Measurements from ENCODE around the gene NACC2. TPM values are rescaled to one million over a fixed set of nuclear protein-coding genes. Genes with fewer than 3 reads are reported as not detected.
"Not testable (repeated sequence)": the region's sequence is repeated elsewhere in the genome, so short reads cannot be mapped to it uniquely, and the experiment has no call there.

Gene NACC2
- polyA plus RNA-seq, 4 donors, result 4.9 to 10.1 (median 8.0) TPM

DNA sequence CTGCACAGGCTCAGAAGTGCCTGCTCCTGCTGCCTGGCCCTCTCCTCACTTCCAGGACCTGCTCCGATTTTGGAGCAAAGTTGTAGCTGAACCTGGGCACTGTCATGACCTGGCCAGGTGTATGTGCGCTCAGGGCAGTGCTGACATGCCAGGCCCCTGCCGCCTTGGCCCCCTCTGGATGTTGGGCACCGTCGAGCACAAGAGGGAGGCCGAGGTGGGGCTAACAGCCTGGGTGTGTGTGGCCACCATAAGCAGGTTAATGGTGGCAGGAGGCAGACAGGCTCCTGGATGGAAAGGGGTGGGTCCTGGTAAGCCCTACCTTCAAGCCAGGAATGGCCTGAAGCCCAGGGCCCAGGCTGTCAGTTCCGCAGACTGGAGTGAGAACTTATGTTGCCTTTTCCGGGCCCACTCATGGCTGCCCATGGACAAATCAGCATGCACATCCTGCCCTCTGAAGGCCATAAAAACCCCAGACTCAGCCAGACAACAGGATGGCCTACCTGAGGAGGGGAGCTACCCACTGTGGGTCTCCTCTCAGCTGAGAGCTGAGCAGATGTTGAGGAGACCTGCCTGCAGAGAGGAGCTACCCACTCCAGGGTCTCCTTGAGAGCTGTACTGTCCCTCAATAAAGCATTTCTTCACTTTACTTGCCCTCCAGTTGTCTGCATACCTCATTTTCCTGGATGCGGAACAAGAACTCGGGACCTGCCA lies 66.2 kb downstream of the NACC2 start:
- H3K36me3 ChIP-seq (ENCODE audit: control insufficient read depth in 3 of 3, insufficient read depth in 2 of 3, low read depth in 1 of 3, low read length in 3 of 3), result peaks cover 0 to 32% (median 5%) of the 10 kb centered on the region in 3 donors
- no peak overlapping the region for H3K27ac ChIP-seq (ENCODE audit: low read depth in 1 of 3, low read length in 2 of 3)
- no peaks in the 10 kb centered on the region for H3K4me1 ChIP-seq (ENCODE audit: control insufficient read depth in 3 of 3, insufficient read depth in 2 of 3, low read depth in 1 of 3, low read length in 2 of 3)
- DNase-seq (no peak), FAIRE-seq (no peak)
- H3K27me3 ChIP-seq (ENCODE audit: control insufficient read depth in 3 of 3, insufficient read depth in 3 of 3, low read length in 3 of 3), result no peaks in the 10 kb centered on the region
- peaks cover 0 to 10% of the 10 kb centered on the region in 2 donors for H3K9me3 ChIP-seq (ENCODE audit: control insufficient read depth in 2 of 2, insufficient read depth in 1 of 2, low read depth in 1 of 2, low read length in 1 of 2)
- H3K4me3 ChIP-seq (ENCODE audit: low read depth in 1 of 3, low read length in 3 of 3), result no peak overlapping the region
- 86 to 87% (median 87%) methylated on average over 10 of the region's 10 CpGs for WGBS, 3 donors

DNA sequence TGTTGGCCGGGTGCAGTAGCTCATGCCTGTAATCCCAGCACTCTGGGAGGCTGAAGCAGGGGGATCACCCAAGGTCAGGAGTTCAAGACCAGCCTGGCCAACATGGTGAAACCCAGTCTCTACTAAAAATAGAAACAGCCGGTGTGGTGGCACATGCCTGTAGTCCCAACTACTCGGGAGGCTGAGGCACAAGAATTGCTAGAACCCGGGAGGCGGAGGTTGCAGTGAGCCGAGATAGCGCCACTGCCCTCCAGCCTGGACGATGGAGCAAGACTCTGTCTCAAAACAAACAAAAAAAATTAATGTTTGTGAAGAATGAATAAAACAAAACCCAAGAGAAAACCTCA lies 68.2 kb downstream of the NACC2 start:
- FAIRE-seq, DNase-seq: not testable (repeated sequence)

DNA sequence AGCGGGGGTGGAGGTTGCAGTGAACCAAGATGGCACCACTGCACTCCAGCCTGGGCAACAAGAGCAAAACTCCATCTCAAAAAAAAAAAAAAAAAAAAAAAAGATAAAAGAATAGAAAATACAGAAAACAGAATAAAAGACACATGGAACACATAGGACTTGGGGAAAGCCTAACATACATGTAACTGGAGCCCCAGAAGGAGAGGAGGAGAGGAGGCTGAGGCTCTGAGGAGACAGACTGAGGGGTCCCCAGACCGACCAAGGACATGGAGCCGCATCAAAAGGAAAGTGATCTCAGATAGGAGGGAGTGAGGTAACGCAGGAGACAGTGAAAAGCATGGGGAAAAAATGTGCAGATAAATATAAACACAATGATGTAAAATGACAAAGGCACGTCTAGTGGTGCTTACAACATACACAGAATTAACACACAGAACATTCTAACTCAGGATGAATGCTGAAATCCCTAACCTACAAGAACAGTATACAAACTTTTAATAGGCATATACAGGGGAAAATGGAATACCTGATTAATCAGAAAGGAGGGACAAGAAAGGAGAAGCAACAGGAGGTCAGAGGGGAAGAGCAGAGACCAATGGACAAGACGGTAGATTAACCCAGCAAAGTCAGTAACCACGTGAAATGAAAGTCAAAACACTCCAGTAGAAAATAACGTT lies 68.7 kb downstream of the NACC2 start:
- FAIRE-seq, result no peak

More for the DNA sequence above, 68.2 kb downstream of the NACC2 start:
- not testable (repeated sequence) for H3K4me1 ChIP-seq (ENCODE audit: control insufficient read depth in 3 of 3, insufficient read depth in 2 of 3, low read depth in 1 of 3, low read length in 2 of 3); H3K27ac ChIP-seq (ENCODE audit: low read depth in 1 of 3, low read length in 2 of 3); H3K9me3 ChIP-seq (ENCODE audit: control insufficient read depth in 2 of 2, insufficient read depth in 1 of 2, low read depth in 1 of 2, low read length in 1 of 2); H3K27me3 ChIP-seq (ENCODE audit: control insufficient read depth in 3 of 3, insufficient read depth in 3 of 3, low read length in 3 of 3); H3K4me3 ChIP-seq (ENCODE audit: low read depth in 1 of 3, low read length in 3 of 3)
- WGBS, 3 donors, result 87 to 94% (median 91%) methylated on average over 8 of the region's 8 CpGs
- H3K36me3 ChIP-seq (ENCODE audit: control insufficient read depth in 3 of 3, insufficient read depth in 2 of 3, low read depth in 1 of 3, low read length in 3 of 3), result peaks cover 0 to 46% (median 5%) of the 10 kb centered on the region in 3 donors

DNA sequence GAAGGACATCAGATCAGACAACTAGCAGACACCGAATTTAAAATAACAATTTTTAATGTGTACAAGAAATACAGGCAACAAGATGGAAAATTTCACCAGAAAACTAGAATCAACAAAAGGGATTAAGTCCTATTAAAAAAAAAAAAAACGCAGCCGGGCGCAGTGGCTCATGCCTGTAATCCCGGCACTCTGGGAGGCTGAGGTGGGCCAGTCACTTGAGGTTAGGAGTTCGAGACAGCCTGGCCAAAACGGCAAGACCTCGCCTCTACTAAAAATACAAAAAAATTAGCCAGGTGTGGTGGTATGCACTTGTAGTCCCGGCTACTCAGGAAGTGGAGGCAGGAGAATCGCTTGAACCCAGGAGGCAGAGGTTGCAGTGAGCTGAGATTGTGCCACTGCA lies 69.6 kb downstream of the NACC2 start:
- H3K4me1 ChIP-seq (ENCODE audit: control insufficient read depth in 3 of 3, insufficient read depth in 2 of 3, low read depth in 1 of 3, low read length in 2 of 3), result no peaks in the 10 kb centered on the region
- 85 to 94% (median 89%) methylated on average over 10 of the region's 10 CpGs for WGBS, 3 donors
- no peak overlapping the region for H3K27ac ChIP-seq (ENCODE audit: low read depth in 1 of 3, low read length in 2 of 3)

More for the DNA sequence above, 68.7 kb downstream of the NACC2 start:
- Histone ChIP-seq H3K27ac (ENCODE audit: low read depth in 1 of 3, low read length in 2 of 3) (no peak overlapping the region), H3K9me3 (ENCODE audit: control insufficient read depth in 2 of 2, insufficient read depth in 1 of 2, low read depth in 1 of 2, low read length in 1 of 2) (peaks cover 0 to 10% of the 10 kb centered on the region in 2 donors), H3K27me3 (ENCODE audit: control insufficient read depth in 3 of 3, insufficient read depth in 3 of 3, low read length in 3 of 3) (no peaks in the 10 kb centered on the region), H3K4me1 (ENCODE audit: control insufficient read depth in 3 of 3, insufficient read depth in 2 of 3, low read depth in 1 of 3, low read length in 2 of 3) (no peaks in the 10 kb centered on the region), H3K36me3 (ENCODE audit: control insufficient read depth in 3 of 3, insufficient read depth in 2 of 3, low read depth in 1 of 3, low read length in 3 of 3) (peaks cover 0 to 48% (median 5%) of the 10 kb centered on the region in 3 donors), H3K4me3 (ENCODE audit: low read depth in 1 of 3, low read length in 3 of 3) (no peak overlapping the region)
- no peak for DNase-seq
- WGBS, 3 donors, result 91 to 95% (median 91%) methylated on average over 8 of the region's 8 CpGs

DNA sequence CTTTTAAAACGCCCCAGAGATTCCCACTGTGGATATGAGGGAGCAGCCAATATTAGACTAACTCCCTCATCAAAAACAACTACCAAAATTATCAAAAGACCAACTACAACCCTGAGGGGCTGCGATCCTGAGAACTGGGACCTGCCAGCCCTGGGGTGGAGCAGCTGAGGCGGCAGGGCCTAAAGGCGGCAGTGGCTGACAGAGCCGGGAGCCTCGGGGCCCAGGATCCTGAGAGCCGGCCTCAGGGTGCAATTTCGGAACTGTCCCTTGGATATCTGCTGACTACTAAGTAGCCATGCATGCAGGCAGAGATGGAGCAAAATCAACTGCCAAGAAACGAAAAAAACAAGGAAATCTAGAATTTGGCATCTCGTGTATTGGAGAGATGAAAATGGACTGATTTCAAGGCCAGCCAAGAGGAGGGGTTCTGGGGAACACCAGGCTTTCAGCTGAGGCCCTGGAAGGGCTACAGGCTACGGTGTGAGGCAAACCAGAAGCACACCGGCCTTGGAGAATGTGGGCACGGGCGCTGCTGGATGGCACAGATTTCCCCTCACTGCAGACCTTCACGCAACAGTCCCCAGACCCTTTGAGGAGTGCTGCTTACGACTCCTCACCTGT lies 70.3 kb downstream of the NACC2 start:
- Histone ChIP-seq H3K27ac (ENCODE audit: low read depth in 1 of 3, low read length in 2 of 3) (no peak overlapping the region), H3K36me3 (ENCODE audit: control insufficient read depth in 3 of 3, insufficient read depth in 2 of 3, low read depth in 1 of 3, low read length in 3 of 3) (peaks cover 0 to 51% (median 5%) of the 10 kb centered on the region in 3 donors), H3K4me1 (ENCODE audit: control insufficient read depth in 3 of 3, insufficient read depth in 2 of 3, low read depth in 1 of 3, low read length in 2 of 3) (no peaks in the 10 kb centered on the region), H3K27me3 (ENCODE audit: control insufficient read depth in 3 of 3, insufficient read depth in 3 of 3, low read length in 3 of 3) (no peaks in the 10 kb centered on the region), H3K9me3 (ENCODE audit: control insufficient read depth in 2 of 2, insufficient read depth in 1 of 2, low read depth in 1 of 2, low read length in 1 of 2) (peaks cover 0 to 9% of the 10 kb centered on the region in 2 donors), H3K4me3 (ENCODE audit: low read depth in 1 of 3, low read length in 3 of 3) (no peak overlapping the region)
- no peak for DNase-seq
- FAIRE-seq, result no peak
- 78 to 88% (median 87%) methylated on average over 16 of the region's 16 CpGs for WGBS, 3 donors

More for the DNA sequence above, 69.6 kb downstream of the NACC2 start:
- DNase-seq, result no peak
- Histone ChIP-seq H3K27me3 (ENCODE audit: control insufficient read depth in 3 of 3, insufficient read depth in 3 of 3, low read length in 3 of 3) (no peaks in the 10 kb centered on the region), H3K36me3 (ENCODE audit: control insufficient read depth in 3 of 3, insufficient read depth in 2 of 3, low read depth in 1 of 3, low read length in 3 of 3) (peaks cover 0 to 47% (median 5%) of the 10 kb centered on the region in 3 donors), H3K9me3 (ENCODE audit: control insufficient read depth in 2 of 2, insufficient read depth in 1 of 2, low read depth in 1 of 2, low read length in 1 of 2) (peaks cover 0 to 10% of the 10 kb centered on the region in 2 donors), H3K4me3 (ENCODE audit: low read depth in 1 of 3, low read length in 3 of 3) (no peak overlapping the region)
- no peak for FAIRE-seq

DNA sequence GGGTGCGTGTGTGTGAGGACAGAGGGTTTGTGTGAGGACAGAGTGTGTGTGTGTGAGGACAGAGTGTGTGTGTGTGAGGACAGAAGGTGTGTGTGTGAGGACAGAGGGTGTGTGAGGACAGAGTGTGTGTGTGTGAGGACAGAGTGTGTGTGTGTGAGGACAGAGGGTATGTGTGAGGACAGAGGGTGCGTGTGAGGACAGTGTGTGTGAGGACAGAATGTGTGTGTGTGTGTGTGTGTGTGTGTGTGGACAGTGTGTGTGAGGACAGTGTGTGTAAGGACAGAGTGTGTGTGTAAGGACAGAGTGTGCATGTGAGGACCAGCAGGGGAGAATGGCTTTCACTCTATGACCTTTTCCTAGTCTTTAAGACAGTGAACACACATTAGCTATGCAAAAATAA lies 70.8 kb downstream of the NACC2 start:
- 76 to 91% (median 89%) methylated on average over 2 of the region's 2 CpGs for WGBS, 3 donors
- Histone ChIP-seq H3K9me3 (ENCODE audit: control insufficient read depth in 2 of 2, insufficient read depth in 1 of 2, low read depth in 1 of 2, low read length in 1 of 2) (peaks cover 0 to 4% of the 10 kb centered on the region in 2 donors), H3K27ac (ENCODE audit: low read depth in 1 of 3, low read length in 2 of 3) (peak overlapping the region in 1 of 3 donors; percentile 50), H3K4me1 (ENCODE audit: control insufficient read depth in 3 of 3, insufficient read depth in 2 of 3, low read depth in 1 of 3, low read length in 2 of 3) (no peaks in the 10 kb centered on the region), H3K36me3 (ENCODE audit: control insufficient read depth in 3 of 3, insufficient read depth in 2 of 3, low read depth in 1 of 3, low read length in 3 of 3) (peaks cover 0 to 49% (median under 1%) of the 10 kb centered on the region in 3 donors), H3K4me3 (ENCODE audit: low read depth in 1 of 3, low read length in 3 of 3) (no peak overlapping the region), H3K27me3 (ENCODE audit: control insufficient read depth in 3 of 3, insufficient read depth in 3 of 3, low read length in 3 of 3) (no peaks in the 10 kb centered on the region)
- DNase-seq (no peak), FAIRE-seq (no peak)

DNA sequence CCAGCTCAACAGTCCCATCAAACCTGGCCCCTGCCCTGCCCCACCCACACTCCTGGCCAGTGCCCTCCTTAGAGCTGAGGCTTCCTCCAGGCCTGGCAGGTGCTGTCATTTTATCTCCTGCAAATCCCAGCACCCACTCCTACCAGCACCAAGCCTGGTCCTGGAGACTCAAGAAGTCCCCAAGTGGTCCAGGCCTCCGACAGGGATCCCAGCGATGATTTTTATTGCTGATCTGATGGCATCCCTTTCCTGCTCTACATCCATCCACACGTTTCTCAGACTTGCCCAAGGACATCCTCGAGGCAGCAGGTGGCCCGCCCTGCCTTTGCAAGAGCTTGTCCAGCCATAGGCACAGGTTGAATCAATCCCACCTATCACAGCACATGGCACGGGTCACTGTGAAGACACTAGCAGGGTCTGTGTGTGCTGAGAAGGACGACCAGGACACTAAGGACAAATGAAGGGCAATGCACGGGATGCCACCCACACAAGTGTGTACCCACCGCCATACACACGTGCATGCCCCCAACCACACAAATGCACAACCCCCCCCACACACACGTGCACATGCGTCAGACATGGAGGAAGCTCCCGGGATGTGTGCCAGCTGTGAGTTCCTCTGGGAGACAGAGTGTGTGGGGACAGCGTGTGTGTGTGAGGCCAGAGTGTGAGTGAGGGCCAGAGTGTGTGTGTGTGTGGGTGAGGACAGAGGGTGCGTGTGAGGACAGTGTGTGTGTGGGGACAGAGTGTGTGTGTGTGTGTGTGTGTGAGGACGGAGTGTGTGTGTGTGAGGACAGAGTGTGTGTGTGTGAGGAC lies 71.5 kb downstream of the NACC2 start:
- no peaks in the 10 kb centered on the region for H3K4me1 ChIP-seq (ENCODE audit: control insufficient read depth in 3 of 3, insufficient read depth in 2 of 3, low read depth in 1 of 3, low read length in 2 of 3)
- H3K27ac ChIP-seq (ENCODE audit: low read depth in 1 of 3, low read length in 2 of 3), result peak overlapping the region in 1 of 3 donors; percentile 50
- FAIRE-seq (no peak), DNase-seq (no peak)
- no peaks in the 10 kb centered on the region for H3K9me3 ChIP-seq (ENCODE audit: control insufficient read depth in 2 of 2, insufficient read depth in 1 of 2, low read depth in 1 of 2, low read length in 1 of 2)
- H3K4me3 ChIP-seq (ENCODE audit: low read depth in 1 of 3, low read length in 3 of 3), result no peak overlapping the region
- H3K27me3 ChIP-seq (ENCODE audit: control insufficient read depth in 3 of 3, insufficient read depth in 3 of 3, low read length in 3 of 3), result no peaks in the 10 kb centered on the region
- 71 to 84% (median 76%) methylated on average over 16 of the region's 16 CpGs for WGBS, 3 donors
- peaks cover 0 to 49% (median 0%) of the 10 kb centered on the region in 3 donors for H3K36me3 ChIP-seq (ENCODE audit: control insufficient read depth in 3 of 3, insufficient read depth in 2 of 3, low read depth in 1 of 3, low read length in 3 of 3)
